GM21423 (cell line): Measurements from ENCODE around the gene PFKM.

Source experiments
- ATAC-seq: cut with Tn5 transposase; IDR thresholded peaks from one replicate; pipeline ENCODE4 v1.9.1; 2021; ENCODE audit warnings: mild to moderate bottlenecking, moderate library complexity; ENCODE audit not compliant: unreplicated experiment

The PFKM gene

GRCh38 chr12:48119078-48119833, at the start of gene PFKM:
Gene PFKM (plus strand): TSS chr12:48119364. CDS start chr12:48122775, 3,411 bp downstream.
- peak; percentile 99 for ATAC-seq

- no peak for ATAC-seq
Observed at GRCh38 chr12:48070033-48070432, 49.1 kb upstream of the PFKM start.

- no peak for ATAC-seq
Observed at GRCh38 chr12:48070731-48071130, 48.4 kb upstream of the PFKM start.

GRCh38 chr12:48071808-48072207, 47.4 kb upstream of the PFKM start:
- no peak for ATAC-seq

- ATAC-seq, result no peak
Observed at GRCh38 chr12:48072266-48072665, 46.9 kb upstream of the PFKM start.

GRCh38 chr12:48074266-48074665, 44.9 kb upstream of the PFKM start:
- no peak for ATAC-seq

- no peak for ATAC-seq
Observed at GRCh38 chr12:48075832-48076231, 43.3 kb upstream of the PFKM start.

- no peak for ATAC-seq
Observed at GRCh38 chr12:48077111-48077510, 42.1 kb upstream of the PFKM start.

- no peak for ATAC-seq
Observed at GRCh38 chr12:48078901-48079300, 40.3 kb upstream of the PFKM start.

- ATAC-seq, result no peak
Observed at GRCh38 chr12:48080285-48080684, 38.9 kb upstream of the PFKM start.

- ATAC-seq, result no peak
Observed at GRCh38 chr12:48080821-48081220, 38.3 kb upstream of the PFKM start.

- no peak for ATAC-seq
Observed at GRCh38 chr12:48084066-48084465, 35.1 kb upstream of the PFKM start.

- no peak for ATAC-seq
Observed at GRCh38 chr12:48084841-48085460, 34.2 kb upstream of the PFKM start.

GRCh38 chr12:48086327-48086726, 32.8 kb upstream of the PFKM start:
- no peak for ATAC-seq

GRCh38 chr12:48092611-48093010, 26.6 kb upstream of the PFKM start:
- ATAC-seq, result no peak

- no peak for ATAC-seq
Observed at GRCh38 chr12:48104531-48104930, 14.6 kb upstream of the PFKM start.

GRCh38 chr12:48105321-48105866, 13.8 kb upstream of the PFKM start:
- peak; percentile 20 for ATAC-seq

- peak; percentile 75 for ATAC-seq
Observed at GRCh38 chr12:48105867-48106680, 13.1 kb upstream of the PFKM start, which contains the start of gene SENP1. Gene SENP1 (minus strand): TSS chr12:48106079. CDS start chr12:48101472, 4,607 bp downstream.

- no peak for ATAC-seq
Observed at GRCh38 chr12:48106681-48107613, 12.2 kb upstream of the PFKM start.

GRCh38 chr12:48109424-48109823, 9.7 kb upstream of the PFKM start:
- ATAC-seq, result no peak
